ENCODE results near the gene EXO5.
"Not testable (repeated sequence)": the region's sequence is repeated elsewhere in the genome, so short reads cannot be mapped to it uniquely, and the experiment has no call there.

Gene EXO5

GRCh38 chr1:40508375-40509341 is at the start of gene EXO5:
EXO5 (plus strand) TSS chr1:40508767; CDS start chr1:40514545, 5,778 bp downstream.
- DNase-seq (ENCODE audit: low read depth in 2 of 2) = peak; percentile 84 to 85

GRCh38 chr1:40462956-40463590 is 45.5 kb upstream of the EXO5 start:
- no peak for DNase-seq (ENCODE audit: low read depth in 2 of 2)

GRCh38 chr1:40469327-40469726 is 39.2 kb upstream of the EXO5 start:
- DNase-seq (ENCODE audit: low read depth in 2 of 2) = no peak

GRCh38 chr1:40475268-40475667 is 33.3 kb upstream of the EXO5 start:
- DNase-seq (ENCODE audit: low read depth in 2 of 2) = no peak

GRCh38 chr1:40476924-40477677 is 31.5 kb upstream of the EXO5 start, which contains the start of gene ZFP69:
ZFP69 (plus strand) TSS chr1:40477290; CDS start chr1:40479362, 2,072 bp downstream.
- DNase-seq (ENCODE audit: low read depth in 2 of 2) = peak; percentile 45 to 58

- no peak for DNase-seq (ENCODE audit: low read depth in 2 of 2)
Observed at GRCh38 chr1:40477678-40478053, 30.9 kb upstream of the EXO5 start.

GRCh38 chr1:40478276-40478675 is 30.3 kb upstream of the EXO5 start:
- no peak for DNase-seq (ENCODE audit: low read depth in 2 of 2)

GRCh38 chr1:40479156-40479555 is 29.4 kb upstream of the EXO5 start:
- DNase-seq (ENCODE audit: low read depth in 2 of 2) = no peak

- DNase-seq (ENCODE audit: low read depth in 2 of 2) = no peak
Observed at GRCh38 chr1:40495315-40495903, 13.2 kb upstream of the EXO5 start.

GRCh38 chr1:40502651-40503050 is 5.9 kb upstream of the EXO5 start:
- not testable (repeated sequence) for DNase-seq (ENCODE audit: low read depth in 2 of 2)

- no peak for DNase-seq (ENCODE audit: low read depth in 2 of 2)
Observed at GRCh38 chr1:40507973-40508372, 594 bp upstream of the EXO5 start.

GRCh38 chr1:40519517-40519916 is 10.9 kb downstream of the EXO5 start:
- no peak for DNase-seq (ENCODE audit: low read depth in 2 of 2)

GRCh38 chr1:40530735-40531380 is 22.3 kb downstream of the EXO5 start:
- DNase-seq (ENCODE audit: low read depth in 2 of 2) = no peak

GRCh38 chr1:40531381-40532061 is 23.0 kb downstream of the EXO5 start, which contains the start of gene ZNF684:
ZNF684 (plus strand) TSS chr1:40531637; CDS start chr1:40533167, 1,530 bp downstream.
- peak; percentile 63 to 80 for DNase-seq (ENCODE audit: low read depth in 2 of 2)

GRCh38 chr1:40532062-40532389 is 23.5 kb downstream of the EXO5 start:
- no peak for DNase-seq (ENCODE audit: low read depth in 2 of 2)

- no peak for DNase-seq (ENCODE audit: low read depth in 2 of 2)
Observed at GRCh38 chr1:40532844-40533424, 24.4 kb downstream of the EXO5 start.

- DNase-seq (ENCODE audit: low read depth in 2 of 2) = no peak
Observed at GRCh38 chr1:40534589-40534988, 26.0 kb downstream of the EXO5 start.

- DNase-seq (ENCODE audit: low read depth in 2 of 2) = no peak
Observed at GRCh38 chr1:40535732-40536131, 27.2 kb downstream of the EXO5 start.

- no peak for DNase-seq (ENCODE audit: low read depth in 2 of 2)
Observed at GRCh38 chr1:40539338-40539737, 30.8 kb downstream of the EXO5 start.

GRCh38 chr1:40546957-40547356 is 38.4 kb downstream of the EXO5 start:
- no peak for DNase-seq (ENCODE audit: low read depth in 2 of 2)

Data from stimulated activated CD4-positive, alpha-beta T cell treated with anti-CD3 and anti-CD28 coated beads, Interleukin-4, amount 100 ng/mL, for 48 hours (primary cell).